K562 (cell line): Measurements from ENCODE around the gene ST6GALNAC2. TPM values are rescaled to one million over a fixed set of nuclear protein-coding genes. Genes with fewer than 3 reads are reported as not detected.

Experiments
- ATAC-seq: fragments of 200-7000 bp; cut with Tn5 transposase; 3 replicates; pipeline ENCODE4 v1.9.1; 2020; ENCODE audit warnings: moderate library complexity
- BruUV-seq: library from RNA; stranded (reverse); fragments of 400-500 nt; replicated peaks from 2 replicates; lab custom pipeline; 2021; lab: Mats Ljungman, UMichigan
- CTCF ChIA-PET: fragments of 300-600 bp; formaldehyde crosslinking; extraction: SDS; loops from one replicate; lab custom pipeline; 2021; ENCODE audit warnings: low intra/inter-chr PET ratio; lab: Yijun Ruan, JAX
- POLR2A ChIA-PET: fragments of 300-600, 350-650 bp; sonication (Branson Sonifier 250); formaldehyde crosslinking; extraction: SDS; loops from one replicate; lab custom pipeline; 2021; ENCODE audit warnings: antibody characterized with exemption, inconsistent platforms; lab: Yijun Ruan, JAX
- DNase-seq, 4 experiments: peaks; one replicate each; pipeline versions ENCODE4 v3.0.0 to v3.0.0-alpha.2; 2011 to 2018; ENCODE audit warnings: low spot score in 3 of 4, mixed read lengths in 3 of 4; ENCODE audit errors: extremely low read depth in 1 of 4
- FAIRE-seq: peaks from 2 replicates; lab custom pipeline; 2011; peaks lifted over from hg19 to GRCh38; lab: Jason Lieb, UNC
- H2AFZ ChIP-seq: 2 replicates; pipeline ENCODE4 v1.6.0; 2011; ENCODE audit warnings: low read depth, low read length, control low read depth, inconsistent platforms
- H3K27ac ChIP-seq: fragments of 200-600 bp; 3 replicates; pipeline ENCODE4 v1.8.0; 2011; ENCODE audit warnings: low read depth, mild to moderate bottlenecking, control low read depth, inconsistent platforms, low read length, moderate library complexity, mixed read lengths; ENCODE audit errors: extremely low read depth
- H3K27me3 ChIP-seq, 2 experiments: fragments of 300-600 bp in 1 of 2; 2 replicates in 1 of 2; 3 replicates in 1 of 2; pipeline versions ENCODE4 v1.6.0 to v1.8.0; 2011; ENCODE audit warnings: inconsistent platforms in 2 of 2, low read length in 2 of 2, mild to moderate bottlenecking in 1 of 2, mixed read lengths in 1 of 2, moderate library complexity in 1 of 2; ENCODE audit not compliant: control insufficient read depth in 2 of 2, insufficient read depth in 2 of 2
- H3K36me3 ChIP-seq: fragments of 300-600 bp; 3 replicates; pipeline ENCODE4 v1.8.0; 2011; ENCODE audit warnings: mild to moderate bottlenecking, low read length, inconsistent platforms; ENCODE audit not compliant: control insufficient read depth, insufficient read depth
- H3K4me1 ChIP-seq, 2 experiments: fragments of 200-600 bp in 1 of 2; replicated peaks in 1 of 2; 2 replicates in 1 of 2; 3 replicates in 1 of 2; pipeline versions ENCODE4 v1.5.1 to v1.8.0; 2011; ENCODE audit warnings: inconsistent platforms in 2 of 2, low read length in 2 of 2, mild to moderate bottlenecking in 1 of 2, mixed read lengths in 1 of 2, moderate library complexity in 1 of 2; ENCODE audit not compliant: control insufficient read depth in 2 of 2, insufficient read depth in 2 of 2
- H3K4me2 ChIP-seq: 2 replicates; pipeline ENCODE4 v1.6.1; 2011; ENCODE audit warnings: low read length, control low read depth, inconsistent platforms, mixed read lengths; ENCODE audit not compliant: insufficient read depth
- H3K4me3 ChIP-seq: fragments of 200-600 bp; sonication (generic), shearing (Covaris generic); 2 replicates; pipeline ENCODE4 v1.5.1; 2016; ENCODE audit warnings: control low read depth, inconsistent platforms
- H3K79me2 ChIP-seq: fragments of 200-600 bp; 3 replicates; pipeline ENCODE4 v1.8.0; 2011; ENCODE audit warnings: low read length, inconsistent platforms; ENCODE audit not compliant: control insufficient read depth, insufficient read depth
- H3K9ac ChIP-seq, 2 experiments: 2 replicates each; pipeline versions ENCODE4 v1.6.0 to v1.6.1; 2011; ENCODE audit warnings: low read depth in 2 of 2, low read length in 2 of 2, control low read depth in 1 of 2, inconsistent platforms in 1 of 2, mild to moderate bottlenecking in 1 of 2, mixed read lengths in 1 of 2; ENCODE audit not compliant: insufficient read depth in 1 of 2
- H3K9me1 ChIP-seq: one replicate; pipeline ENCODE4 v1.6.0; 2011; ENCODE audit warnings: inconsistent platforms, mild to moderate bottlenecking, low read length, moderate library complexity; ENCODE audit not compliant: control insufficient read depth, insufficient read depth
- H3K9me3 ChIP-seq: replicated peaks from 2 replicates; pipeline ENCODE4 v1.5.1; 2011; ENCODE audit warnings: low read depth, low read length, inconsistent platforms; ENCODE audit not compliant: control insufficient read depth, insufficient read depth
- H4K20me1 ChIP-seq: replicated peaks from 2 replicates; pipeline ENCODE4 v1.6.1; 2011; ENCODE audit warnings: low read length, inconsistent platforms, mixed read lengths; ENCODE audit not compliant: control insufficient read depth, insufficient read depth
- BRD4 ChIP-seq: fragments of 200-600 bp; sonication (generic); IDR thresholded peaks from 2 replicates; pipeline ENCODE4 v1.6.1; 2017; ENCODE audit warnings: inconsistent platforms
- FOXA3 ChIP-seq, 2 experiments: fragments of 450-650 bp in 1 of 2; sonication (generic) in 1 of 2; formaldehyde crosslinking; IDR thresholded peaks in 1 of 2; conservative IDR thresholded peaks in 1 of 2; 2 replicates each; pipeline versions ENCODE4 v1.4.0 to v1.8.0; 2020 to 2022; ENCODE audit warnings: mild to moderate bottlenecking in 2 of 2, missing genetic modification reagents in 1 of 2
- GTF2F1 ChIP-seq: IDR thresholded peaks from 2 replicates; pipeline ENCODE4 v1.6.1; 2011; ENCODE audit warnings: low read depth, low read length, improper control_type of control experiment
- MAFK ChIP-seq: IDR thresholded peaks from 2 replicates; pipeline ENCODE4 v1.6.1; 2011; ENCODE audit warnings: low read length, improper control_type of control experiment
- NR2F6 ChIP-seq: fragments of 450-650 bp; formaldehyde crosslinking; IDR thresholded peaks from 2 replicates; pipeline ENCODE4 v1.4.0; 2020; ENCODE audit warnings: mild to moderate bottlenecking
- RBM34 ChIP-seq: fragments of 200-400 bp; formaldehyde crosslinking; IDR thresholded peaks from 2 replicates; pipeline ENCODE4 v1.6.1; 2018; ENCODE audit warnings: low read length, borderline replicate concordance; ENCODE audit not compliant: insufficient read depth
- SMC3 ChIP-seq: conservative IDR thresholded peaks from 2 replicates; pipeline ENCODE4 v1.6.1; 2011; ENCODE audit warnings: low read depth, low read length, improper control_type of control experiment; ENCODE audit not compliant: insufficient read depth
- SUPT5H ChIP-seq: fragments of 450-650 bp; IDR thresholded peaks from 2 replicates; pipeline ENCODE4 v1.6.1; 2016
- TAF15 ChIP-seq: fragments of 200-400 bp; formaldehyde crosslinking; IDR thresholded peaks from 2 replicates; pipeline ENCODE4 v1.6.1; 2017; ENCODE audit warnings: mild to moderate bottlenecking, low read depth, low read length, moderate library complexity
- TOE1 ChIP-seq, 2 experiments: fragments of 450-650 bp in 1 of 2; sonication (generic) in 1 of 2; formaldehyde crosslinking in 1 of 2; IDR thresholded peaks; 2 replicates each; pipeline versions ENCODE4 v1.7.1 to v1.8.0; 2016 to 2022; ENCODE audit warnings: borderline replicate concordance in 2 of 2, mild to moderate bottlenecking in 2 of 2, antibody characterized with exemption in 1 of 2, inconsistent platforms in 1 of 2, low read depth in 1 of 2, missing genetic modification reagents in 1 of 2, moderate library complexity in 1 of 2
- TRIM28 ChIP-seq: fragments of 450-650 bp; IDR thresholded peaks from 2 replicates; pipeline ENCODE4 v1.6.1; 2017
- ZBTB17 ChIP-seq: fragments of 450-650 bp; formaldehyde crosslinking; IDR thresholded peaks from 2 replicates; pipeline ENCODE4 v1.4.0; 2020; ENCODE audit warnings: mild to moderate bottlenecking
- ZNF696 ChIP-seq: fragments of 250-450 bp; sonication (Bioruptor Pico); conservative IDR thresholded peaks from 2 replicates; pipeline ENCODE4 v1.4.0; 2020; ENCODE audit warnings: mild to moderate bottlenecking, moderate library complexity
- WGBS: fragments of 100-300 bp; shearing (Covaris generic); methylation state at CpG from one replicate; pipeline ENCODE4 v1.1.6; 2016; ENCODE audit warnings: low coverage, mixed read lengths; ENCODE audit not compliant: insufficient coverage; ENCODE audit errors: missing lambda C conversion rate; 5-methylcytosine and 5-hydroxymethylcytosine counted together
- in situ Hi-C: fragments of 300-500 bp; cut with MboI; formaldehyde crosslinking; loops from 4 replicates; pipeline ENCODE4 v1.15.0; 2018; ENCODE audit warnings: inconsistent platforms, mixed read lengths
- intact Hi-C: fragments of 100-400 bp; cut with micrococcal nuclease; formaldehyde crosslinking; loops from 2 replicates; pipeline ENCODE4 v1.14.2; 2022
- polyA plus RNA-seq, 8 experiments: library from polyadenylated mRNA; depleted of rRNA in 4 of 8; stranded (reverse) in 5 of 8; unstranded in 3 of 8; fragments of >200 nt; fragmentation: Nextera tagmentation in 2 of 8; fragmentation: Illumina TruSeq in 1 of 8; extraction: Ambion mirVana in 2 of 8; extraction: Trizol in 1 of 8; gene quantifications; 2 replicates each; pipeline versions ENCODE4 v1.2.1 to v1.2.3, GENCODE V29; 2011 to 2014; ENCODE audit warnings: inconsistent platforms in 1 of 8, missing spikeins in 1 of 8
- total RNA-seq, 7 experiments: library from RNA; depleted of rRNA in 6 of 7; stranded (reverse); fragments of >200 nt in 6 of 7; fragmentation: Illumina TruSeq in 2 of 7; extraction: Trizol in 2 of 7; gene quantifications; 2 replicates each; pipeline versions ENCODE4 v1.2.1 to v1.2.3, GENCODE V29; 2011 to 2021; ENCODE audit warnings: low replicate concordance in 1 of 7
- TF ChIP-seq, protein P1 (sequence below): IDR thresholded peaks from 3 replicates; pipeline ENCODE4 v1.6.1; 2011; ENCODE audit warnings: borderline replicate concordance, mild to moderate bottlenecking; ENCODE audit not compliant: insufficient read length, insufficient read depth
- TF ChIP-seq, protein P2 (sequence below): sonication (generic); formaldehyde crosslinking; IDR thresholded peaks from 2 replicates; pipeline ENCODE4 v1.8.0; 2022; ENCODE audit warnings: mild to moderate bottlenecking, missing genetic modification reagents

The ST6GALNAC2 gene
- total and polyA plus RNA-seq, 9 of the 15 experiments (the other 6 are each of a cell fraction or from before 2014, with no cell fraction given): 0.18 TPM; not detected in 8

DNA sequence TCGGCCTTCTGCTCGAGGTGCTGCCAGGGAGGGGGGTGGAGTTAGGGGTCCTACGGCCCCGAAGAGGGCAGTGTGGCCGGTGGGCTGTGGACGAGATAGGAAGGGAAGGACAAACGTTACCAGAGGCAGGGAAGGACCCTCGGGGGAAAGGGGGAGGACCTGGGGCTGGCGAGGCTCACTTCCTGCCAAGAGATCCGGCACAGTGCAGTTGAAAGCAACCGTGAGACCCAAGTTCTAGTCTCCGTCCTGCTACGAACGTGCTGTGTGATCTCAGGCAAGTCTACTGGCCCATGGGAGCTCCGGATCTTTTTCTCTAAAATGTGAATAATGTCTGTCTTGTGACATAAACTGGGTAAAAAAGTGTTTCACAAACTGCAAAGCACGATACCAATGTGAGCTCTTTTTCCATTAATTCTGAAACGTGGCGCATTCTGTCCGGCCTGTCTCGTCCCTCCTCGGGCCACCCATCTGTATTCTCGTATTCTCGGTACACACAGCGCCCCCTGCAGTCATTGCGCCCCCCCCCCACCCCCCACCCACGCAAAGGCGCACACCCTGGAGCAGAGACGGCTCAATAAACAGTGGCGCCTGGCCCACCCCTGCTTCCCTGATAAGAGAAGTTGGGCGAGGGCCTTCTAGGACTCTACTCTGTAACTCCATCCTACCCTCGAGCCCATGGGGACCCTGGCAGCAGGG lies 57.0 kb downstream of the ST6GALNAC2 start:
- POLR2A ChIA-PET: interaction anchor here (0.6 to 2.4 kb wide), 8 partner anchors 12 to 180 kb away, joined by 3 to 18 read pairs (median 3); partner anchors contain the start of gene PRCD
- peak overlapping the region; percentile 81 to 92 for H3K9ac ChIP-seq
- H3K4me2 ChIP-seq: peak overlapping the region; percentile 71
- 31% methylated on average over 27 of the region's 31 CpGs for WGBS
- CTCF ChIA-PET: no interaction called here
- in situ Hi-C loops: no loop called here
- no peaks in the 10 kb centered on the region for H3K79me2 ChIP-seq
- no peaks in the 10 kb centered on the region for H3K9me1 ChIP-seq
- intact Hi-C loops: loop anchor here (1.0 kb wide), 1 partner anchor 19 kb away; no protein-coding TSS in a partner anchor
- no peaks in the 10 kb centered on the region; the same call in 2 of the 3 replicates for H3K36me3 ChIP-seq
- BruUV-seq: TSS peak; percentile 92
- H3K9me3 ChIP-seq: no peaks in the 10 kb centered on the region
- ATAC-seq (peak; percentile 87), DNase-seq (peak; percentile 88 to 90 (median 90)), FAIRE-seq (peak; percentile 85)
- H3K27ac ChIP-seq: peak overlapping the region; percentile 89
- peak overlapping the region; percentile 97 for H2AFZ ChIP-seq
- H3K4me1 ChIP-seq: peaks cover 30 to 51% of the 10 kb centered on the region in 2 experiments
- no peak overlapping the region for H3K4me3 ChIP-seq
- no peaks in the 10 kb centered on the region for H3K27me3 ChIP-seq
- no peaks in the 10 kb centered on the region for H4K20me1 ChIP-seq
- TF ChIP-seq ZBTB17 (CRISPR knock-in tag): no peak
- TF ChIP-seq ZNF696 (CRISPR knock-in tag): no peak
- no peak for TF ChIP-seq GTF2F1
- no peak for TF ChIP-seq NR2F6
- TF ChIP-seq MAFK: no peak
- no peak for TF ChIP-seq TRIM28
- no peak for TF ChIP-seq SMC3
- no peak for TF ChIP-seq BRD4
- TF ChIP-seq FOXA3 (CRISPR knock-in tag; conservative IDR thresholded peaks at IDR 0.05 in 1 of 2, IDR thresholded peaks at IDR 0.05 in 1 of 2): no peak
- TF ChIP-seq, protein P1, sequence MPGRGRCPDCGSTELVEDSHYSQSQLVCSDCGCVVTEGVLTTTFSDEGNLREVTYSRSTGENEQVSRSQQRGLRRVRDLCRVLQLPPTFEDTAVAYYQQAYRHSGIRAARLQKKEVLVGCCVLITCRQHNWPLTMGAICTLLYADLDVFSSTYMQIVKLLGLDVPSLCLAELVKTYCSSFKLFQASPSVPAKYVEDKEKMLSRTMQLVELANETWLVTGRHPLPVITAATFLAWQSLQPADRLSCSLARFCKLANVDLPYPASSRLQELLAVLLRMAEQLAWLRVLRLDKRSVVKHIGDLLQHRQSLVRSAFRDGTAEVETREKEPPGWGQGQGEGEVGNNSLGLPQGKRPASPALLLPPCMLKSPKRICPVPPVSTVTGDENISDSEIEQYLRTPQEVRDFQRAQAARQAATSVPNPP: no peak
- no peak for TF ChIP-seq RBM34
- TF ChIP-seq, protein P2, sequence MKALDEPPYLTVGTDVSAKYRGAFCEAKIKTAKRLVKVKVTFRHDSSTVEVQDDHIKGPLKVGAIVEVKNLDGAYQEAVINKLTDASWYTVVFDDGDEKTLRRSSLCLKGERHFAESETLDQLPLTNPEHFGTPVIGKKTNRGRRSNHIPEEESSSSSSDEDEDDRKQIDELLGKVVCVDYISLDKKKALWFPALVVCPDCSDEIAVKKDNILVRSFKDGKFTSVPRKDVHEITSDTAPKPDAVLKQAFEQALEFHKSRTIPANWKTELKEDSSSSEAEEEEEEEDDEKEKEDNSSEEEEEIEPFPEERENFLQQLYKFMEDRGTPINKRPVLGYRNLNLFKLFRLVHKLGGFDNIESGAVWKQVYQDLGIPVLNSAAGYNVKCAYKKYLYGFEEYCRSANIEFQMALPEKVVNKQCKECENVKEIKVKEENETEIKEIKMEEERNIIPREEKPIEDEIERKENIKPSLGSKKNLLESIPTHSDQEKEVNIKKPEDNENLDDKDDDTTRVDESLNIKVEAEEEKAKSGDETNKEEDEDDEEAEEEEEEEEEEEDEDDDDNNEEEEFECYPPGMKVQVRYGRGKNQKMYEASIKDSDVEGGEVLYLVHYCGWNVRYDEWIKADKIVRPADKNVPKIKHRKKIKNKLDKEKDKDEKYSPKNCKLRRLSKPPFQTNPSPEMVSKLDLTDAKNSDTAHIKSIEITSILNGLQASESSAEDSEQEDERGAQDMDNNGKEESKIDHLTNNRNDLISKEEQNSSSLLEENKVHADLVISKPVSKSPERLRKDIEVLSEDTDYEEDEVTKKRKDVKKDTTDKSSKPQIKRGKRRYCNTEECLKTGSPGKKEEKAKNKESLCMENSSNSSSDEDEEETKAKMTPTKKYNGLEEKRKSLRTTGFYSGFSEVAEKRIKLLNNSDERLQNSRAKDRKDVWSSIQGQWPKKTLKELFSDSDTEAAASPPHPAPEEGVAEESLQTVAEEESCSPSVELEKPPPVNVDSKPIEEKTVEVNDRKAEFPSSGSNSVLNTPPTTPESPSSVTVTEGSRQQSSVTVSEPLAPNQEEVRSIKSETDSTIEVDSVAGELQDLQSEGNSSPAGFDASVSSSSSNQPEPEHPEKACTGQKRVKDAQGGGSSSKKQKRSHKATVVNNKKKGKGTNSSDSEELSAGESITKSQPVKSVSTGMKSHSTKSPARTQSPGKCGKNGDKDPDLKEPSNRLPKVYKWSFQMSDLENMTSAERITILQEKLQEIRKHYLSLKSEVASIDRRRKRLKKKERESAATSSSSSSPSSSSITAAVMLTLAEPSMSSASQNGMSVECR (CRISPR knock-in tag): no peak
- TF ChIP-seq TAF15: no peak
- TF ChIP-seq SUPT5H: no peak
- no peak for TF ChIP-seq TOE1 (IDR thresholded peaks at IDR 0.05; ENCODE audit: borderline replicate concordance)
- no peak for TF ChIP-seq TOE1 (CRISPR knock-in tag; IDR thresholded peaks at IDR 0.05; ENCODE audit: borderline replicate concordance, low read depth)
